PC-3 (cell line): Measurements from ENCODE around the gene MBD6. TPM values are rescaled to one million over a fixed set of nuclear protein-coding genes. Genes with fewer than 3 reads are reported as not detected.

Experiments used
- ATAC-seq: fragments of 200-7000 bp; cut with Tn5 transposase; 2 replicates; pipeline ENCODE4 v1.9.1; 2020; ENCODE audit warnings: mild to moderate bottlenecking, moderate library complexity
- BruUV-seq: library from RNA; stranded (reverse); fragments of 400-500 nt; replicated peaks from 2 replicates; lab custom pipeline; 2021; lab: Mats Ljungman, UMichigan
- CTCF ChIA-PET: fragments of 300-600 bp; sonication (Branson Sonifier 250); formaldehyde crosslinking; loops from one replicate; lab custom pipeline; 2022; ENCODE audit warnings: antibody characterized with exemption; lab: Charles Lee
- POLR2A ChIA-PET: fragments of 300-600 bp; sonication (Branson Sonifier 250); formaldehyde crosslinking; loops from one replicate; lab custom pipeline; 2022; ENCODE audit warnings: antibody characterized with exemption; ENCODE audit not compliant: unreplicated experiment; lab: Charles Lee
- DNase-seq: peaks from one replicate; pipeline ENCODE4 v3.0.0-alpha.2; 2015
- H2AFZ ChIP-seq: fragments of 300-600 bp; sonication (generic); 2 replicates; pipeline ENCODE4 v1.6.0; 2016; ENCODE audit warnings: antibody characterized with exemption, low read length
- H3F3A ChIP-seq: fragments of 300-600 bp; sonication (generic); one replicate; pipeline ENCODE4 v1.6.0; 2017; ENCODE audit warnings: antibody characterized with exemption, low read length, control low read depth, mild to moderate bottlenecking; ENCODE audit not compliant: unreplicated experiment
- H3K27ac ChIP-seq: fragments of 300-600 bp; sonication (generic); 2 replicates; pipeline ENCODE4 v1.5.1; 2016; ENCODE audit warnings: mild to moderate bottlenecking, low read length
- H3K27me3 ChIP-seq: fragments of 300-600 bp; sonication (generic); 2 replicates; pipeline ENCODE4 v1.6.1; 2016; ENCODE audit warnings: low read length, mixed read lengths
- H3K36me3 ChIP-seq: fragments of 300-600 bp; sonication (generic); 2 replicates; pipeline ENCODE4 v1.6.1; 2016; ENCODE audit warnings: low read depth, mixed run types, low read length, mixed read lengths
- H3K4me1 ChIP-seq: fragments of 300-600 bp; sonication (generic); 2 replicates; pipeline ENCODE4 v1.5.1; 2016; ENCODE audit warnings: low read length; ENCODE audit not compliant: insufficient read depth
- H3K4me2 ChIP-seq: fragments of 300-600 bp; sonication (generic); 2 replicates; pipeline ENCODE4 v1.6.0; 2016; ENCODE audit warnings: low read length
- H3K4me3 ChIP-seq: fragments of 300-600 bp; sonication (generic); 2 replicates; pipeline ENCODE4 v1.5.1; 2016; ENCODE audit warnings: mild to moderate bottlenecking, low read length, mixed read lengths
- H3K79me2 ChIP-seq: fragments of 300-600 bp; sonication (generic); 2 replicates; pipeline ENCODE4 v1.6.1; 2017; ENCODE audit warnings: low read length, mixed read lengths
- H3K9ac ChIP-seq: fragments of 300-600 bp; sonication (generic); 2 replicates; pipeline ENCODE4 v1.6.0; 2016; ENCODE audit warnings: mild to moderate bottlenecking, low read length
- H3K9me2 ChIP-seq: fragments of 300-600 bp; sonication (generic); replicated peaks from 2 replicates; pipeline ENCODE4 v1.6.1; 2016; ENCODE audit warnings: mixed run types, low read length, mixed read lengths
- H3K9me3 ChIP-seq: fragments of 300-600 bp; sonication (generic); 2 replicates; pipeline ENCODE4 v1.6.1; 2016; ENCODE audit warnings: low read length, mixed read lengths
- H4K20me1 ChIP-seq: fragments of 300-600 bp; sonication (generic); 2 replicates; pipeline ENCODE4 v1.6.1; 2016; ENCODE audit warnings: low read length, mixed read lengths
- CTCF ChIP-seq: fragments of 300-600 bp; sonication (generic); conservative IDR thresholded peaks from 2 replicates; pipeline ENCODE4 v1.5.1; 2017; ENCODE audit warnings: antibody characterized with exemption, low read depth, mild to moderate bottlenecking, low read length
- EZH2 ChIP-seq: fragments of 300-600 bp; sonication (generic); IDR thresholded peaks from one replicate; pipeline ENCODE4 v1.6.1; 2017; ENCODE audit warnings: antibody characterized with exemption, mild to moderate bottlenecking, low read length; ENCODE audit not compliant: unreplicated experiment
- EZH2phosphoT487 ChIP-seq: fragments of 300-600 bp; sonication (generic); IDR thresholded peaks from 2 replicates; pipeline ENCODE4 v1.6.1; 2018; ENCODE audit warnings: mild to moderate bottlenecking, antibody characterized with exemption, low read length, borderline replicate concordance
- intact Hi-C: fragments of 100-400 bp; cut with micrococcal nuclease; formaldehyde crosslinking; loops from 2 replicates; pipeline ENCODE4 v1.9.0; 2023
- total RNA-seq: library from RNA; depleted of rRNA; stranded (reverse); fragments of >200 nt; gene quantifications from 2 replicates; pipeline ENCODE4 v1.2.3, GENCODE V29; 2014

Gene MBD6
- total RNA-seq, 1 experiment from 2014 or later: 13.2 TPM

- Histone ChIP-seq H3K4me1 (peaks cover 31% of the 10 kb centered on the region), H3K27ac (no peak overlapping the region), H3K9me3 (no peaks in the 10 kb centered on the region), H3K79me2 (peaks cover 39% of the 10 kb centered on the region), H3F3A (no peaks in the 10 kb centered on the region), H3K9me2 (no peaks in the 10 kb centered on the region), H3K4me3 (peak overlapping the region; percentile 96; the same call in 1 of the 2 replicates), H4K20me1 (peaks cover 28% of the 10 kb centered on the region), H2AFZ (no peak overlapping the region), H3K36me3 (peaks cover 44% of the 10 kb centered on the region), H3K4me2 (peak overlapping the region; percentile 98), H3K9ac (no peak overlapping the region), H3K27me3 (no peaks in the 10 kb centered on the region)
- POLR2A ChIA-PET: no interaction called here
- TF ChIP-seq EZH2 (no peak), CTCF (no peak), EZH2phosphoT487 (no peak)
- CTCF ChIA-PET: no interaction called here
- no TSS peak for BruUV-seq
- intact Hi-C loops: no loop called here
- no peak for ATAC-seq
- no peak for DNase-seq
These were observed 4.3 kb upstream of the MBD6 start for GRCh38 chr12:57518176-57518919.

- CTCF ChIA-PET: no interaction called here
- Histone ChIP-seq H4K20me1 (peaks cover 28% of the 10 kb centered on the region), H3K79me2 (peaks cover 47% of the 10 kb centered on the region), H3K36me3 (peaks cover 44% of the 10 kb centered on the region), H3K4me2 (peak overlapping the region; percentile 98), H3K9ac (peak overlapping the region; percentile 94), H3K27me3 (no peaks in the 10 kb centered on the region), H3K27ac (peak overlapping the region; percentile 82), H2AFZ (no peak overlapping the region), H3F3A (no peaks in the 10 kb centered on the region), H3K4me3 (peak overlapping the region; percentile 96), H3K4me1 (peaks cover 39% of the 10 kb centered on the region), H3K9me2 (no peaks in the 10 kb centered on the region), H3K9me3 (no peaks in the 10 kb centered on the region)
- BruUV-seq: no TSS peak
- intact Hi-C loops: no loop called here
- ATAC-seq (no peak), DNase-seq (peak; percentile 25)
- POLR2A ChIA-PET: no interaction called here
- TF ChIP-seq EZH2phosphoT487: no peak
- TF ChIP-seq EZH2: no peak
- no peak for TF ChIP-seq CTCF
These were observed 3.5 kb upstream of the MBD6 start for GRCh38 chr12:57518920-57519795.

GRCh38 chr12:57519796-57520052, 2.9 kb upstream of the MBD6 start:
- peaks cover 28% of the 10 kb centered on the region for H4K20me1 ChIP-seq

More at GRCh38 chr12:57519796-57520052, 2.9 kb upstream of the MBD6 start:
- peak overlapping the region; percentile 98 for H3K4me2 ChIP-seq
- ChIA-PET POLR2A (no interaction called here), CTCF (no interaction called here)
- peaks cover 53% of the 10 kb centered on the region for H3K79me2 ChIP-seq
- peak overlapping the region; percentile 94 for H3K9ac ChIP-seq
- H3K9me3 ChIP-seq: no peaks in the 10 kb centered on the region
- H3F3A ChIP-seq: no peaks in the 10 kb centered on the region
- ATAC-seq (no peak), DNase-seq (peak; percentile 32)
- peak overlapping the region; percentile 96 for H3K4me3 ChIP-seq
- TF ChIP-seq CTCF (no peak), EZH2 (no peak), EZH2phosphoT487 (no peak)
- intact Hi-C loops: no loop called here
- BruUV-seq: no TSS peak
- peak overlapping the region; percentile 82 for H3K27ac ChIP-seq
- H3K36me3 ChIP-seq: peaks cover 38% of the 10 kb centered on the region
- no peaks in the 10 kb centered on the region for H3K9me2 ChIP-seq
- no peaks in the 10 kb centered on the region for H3K27me3 ChIP-seq
- H2AFZ ChIP-seq: no peak overlapping the region
- H3K4me1 ChIP-seq: peaks cover 44% of the 10 kb centered on the region
